Measurements from ENCODE around the gene COMMD9.

Gene COMMD9

GRCh38 chr11:36248436-36248835, 40.8 kb downstream of the COMMD9 start:
- H3K27ac ChIP-seq (ENCODE audit: low read depth, low read length) = no peak overlapping the region
- peaks cover 5% of the 10 kb centered on the region for H3K9me3 ChIP-seq (ENCODE audit: low read length)
- H3K27me3 ChIP-seq (ENCODE audit: control insufficient read depth in 1 of 2, insufficient read depth in 2 of 2, low read length in 2 of 2) = no peaks in the 10 kb centered on the region
- H3K4me3 ChIP-seq (ENCODE audit: low read depth in 1 of 2, low read length in 2 of 2) = no peak overlapping the region
- no peak overlapping the region for H3K9ac ChIP-seq (ENCODE audit: low read length)
- no peaks in the 10 kb centered on the region for H3K36me3 ChIP-seq (ENCODE audit: insufficient read depth, low read length)
- H3K4me1 ChIP-seq (ENCODE audit: insufficient read depth, low read length) = no peaks in the 10 kb centered on the region

GRCh38 chr11:36247493-36247892, 41.7 kb downstream of the COMMD9 start:
- Histone ChIP-seq H3K4me3 (ENCODE audit: low read depth in 1 of 2, low read length in 2 of 2) (no peak overlapping the region), H3K4me1 (ENCODE audit: insufficient read depth, low read length) (no peaks in the 10 kb centered on the region), H3K27me3 (ENCODE audit: control insufficient read depth in 1 of 2, insufficient read depth in 2 of 2, low read length in 2 of 2) (no peaks in the 10 kb centered on the region), H3K27ac (ENCODE audit: low read depth, low read length) (no peak overlapping the region), H3K9me3 (ENCODE audit: low read length) (peaks cover 5% of the 10 kb centered on the region), H3K9ac (ENCODE audit: low read length) (no peak overlapping the region), H3K36me3 (ENCODE audit: insufficient read depth, low read length) (no peaks in the 10 kb centered on the region)

DNA sequence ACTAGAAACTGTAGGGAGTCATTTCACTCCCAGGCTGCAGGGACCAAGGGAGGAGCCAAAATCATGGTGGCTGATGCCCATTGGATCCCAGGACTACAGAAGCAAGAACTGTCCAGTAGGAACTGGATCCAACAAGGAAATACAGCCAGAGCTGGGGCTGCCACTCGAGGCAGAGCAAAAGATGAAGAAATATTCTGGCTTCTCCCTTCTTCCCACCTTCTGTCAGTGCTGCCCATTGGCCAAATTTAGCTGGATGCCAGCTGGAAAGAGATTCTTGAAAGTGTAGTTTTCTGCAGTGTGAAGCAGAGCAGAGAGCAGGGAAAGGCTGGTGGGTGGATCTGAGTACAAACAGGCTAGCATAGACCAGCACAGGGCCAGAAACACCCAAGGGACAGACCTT, 45.6 kb downstream of the COMMD9 start:
- Histone ChIP-seq H3K9me3 (ENCODE audit: low read length) (no peaks in the 10 kb centered on the region), H3K4me3 (ENCODE audit: low read depth in 1 of 2, low read length in 2 of 2) (no peak overlapping the region), H3K36me3 (ENCODE audit: insufficient read depth, low read length) (no peaks in the 10 kb centered on the region), H3K9ac (ENCODE audit: low read length) (no peak overlapping the region), H3K4me1 (ENCODE audit: insufficient read depth, low read length) (no peaks in the 10 kb centered on the region), H3K27me3 (ENCODE audit: control insufficient read depth in 1 of 2, insufficient read depth in 2 of 2, low read length in 2 of 2) (no peaks in the 10 kb centered on the region), H3K27ac (ENCODE audit: low read depth, low read length) (no peak overlapping the region)

GRCh38 chr11:36241497-36241896, 47.7 kb downstream of the COMMD9 start:
- no peak overlapping the region for H3K9ac ChIP-seq (ENCODE audit: low read length)
- no peak overlapping the region for H3K4me3 ChIP-seq (ENCODE audit: low read depth in 1 of 2, low read length in 2 of 2)
- H3K27ac ChIP-seq (ENCODE audit: low read depth, low read length) = no peak overlapping the region
- no peaks in the 10 kb centered on the region for H3K9me3 ChIP-seq (ENCODE audit: low read length)
- H3K4me1 ChIP-seq (ENCODE audit: insufficient read depth, low read length) = no peaks in the 10 kb centered on the region
- H3K36me3 ChIP-seq (ENCODE audit: insufficient read depth, low read length) = no peaks in the 10 kb centered on the region
- no peaks in the 10 kb centered on the region for H3K27me3 ChIP-seq (ENCODE audit: control insufficient read depth in 1 of 2, insufficient read depth in 2 of 2, low read length in 2 of 2)

DNA sequence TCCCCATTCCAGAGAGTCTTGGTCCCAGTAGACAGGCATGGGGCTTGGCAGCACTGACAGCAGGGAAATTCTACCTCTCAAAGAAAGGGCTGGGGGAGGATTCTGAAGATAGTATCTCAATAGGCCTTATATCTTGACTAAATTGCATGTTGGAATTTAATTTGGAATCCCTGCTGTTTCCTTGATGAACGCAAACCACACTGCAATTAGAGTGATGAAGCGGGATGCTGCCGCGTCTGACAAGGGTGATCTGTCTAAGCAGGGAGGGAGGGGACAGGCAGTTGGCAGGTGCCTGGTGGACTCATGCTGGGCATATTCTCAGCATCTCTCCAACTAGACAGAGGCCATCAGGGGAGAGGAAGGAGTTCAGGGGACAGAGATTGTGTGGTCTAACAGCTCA, 48.4 kb downstream of the COMMD9 start:
- Histone ChIP-seq H3K4me3 (ENCODE audit: low read depth in 1 of 2, low read length in 2 of 2) (no peak overlapping the region), H3K36me3 (ENCODE audit: insufficient read depth, low read length) (no peaks in the 10 kb centered on the region)

DNA sequence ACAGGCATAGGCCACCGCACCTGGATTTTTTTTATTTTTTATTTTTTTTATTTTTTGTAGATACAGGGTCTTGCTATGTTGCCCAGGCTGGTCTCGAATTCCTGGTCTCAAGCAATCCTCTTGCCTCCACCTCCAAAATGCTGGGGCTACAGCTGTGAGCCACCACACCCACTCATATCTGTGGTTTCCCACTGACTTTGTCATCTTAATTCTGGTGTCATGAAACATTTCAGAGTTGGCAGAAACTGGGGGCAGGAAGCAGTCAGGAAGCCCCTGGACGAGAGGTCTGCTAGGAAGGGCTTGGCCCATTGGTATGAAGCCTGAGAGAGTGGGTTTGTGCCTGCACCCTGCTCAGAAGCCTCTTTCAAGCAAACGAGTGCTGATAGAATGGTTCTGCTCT, 49.1 kb downstream of the COMMD9 start:
- no peaks in the 10 kb centered on the region for H3K36me3 ChIP-seq (ENCODE audit: insufficient read depth, low read length)
- no peak overlapping the region for H3K4me3 ChIP-seq (ENCODE audit: low read depth in 1 of 2, low read length in 2 of 2)
- H3K9ac ChIP-seq (ENCODE audit: low read length) = no peak overlapping the region
- no peaks in the 10 kb centered on the region for H3K27me3 ChIP-seq (ENCODE audit: control insufficient read depth in 1 of 2, insufficient read depth in 2 of 2, low read length in 2 of 2)
- H3K27ac ChIP-seq (ENCODE audit: low read depth, low read length) = no peak overlapping the region
- H3K4me1 ChIP-seq (ENCODE audit: insufficient read depth, low read length) = no peaks in the 10 kb centered on the region
- no peaks in the 10 kb centered on the region for H3K9me3 ChIP-seq (ENCODE audit: low read length)

More for the DNA sequence above, 48.4 kb downstream of the COMMD9 start:
- Histone ChIP-seq H3K4me1 (ENCODE audit: insufficient read depth, low read length) (no peaks in the 10 kb centered on the region), H3K27me3 (ENCODE audit: control insufficient read depth in 1 of 2, insufficient read depth in 2 of 2, low read length in 2 of 2) (no peaks in the 10 kb centered on the region), H3K27ac (ENCODE audit: low read depth, low read length) (no peak overlapping the region), H3K9me3 (ENCODE audit: low read length) (no peaks in the 10 kb centered on the region), H3K9ac (ENCODE audit: low read length) (no peak overlapping the region)

DNA sequence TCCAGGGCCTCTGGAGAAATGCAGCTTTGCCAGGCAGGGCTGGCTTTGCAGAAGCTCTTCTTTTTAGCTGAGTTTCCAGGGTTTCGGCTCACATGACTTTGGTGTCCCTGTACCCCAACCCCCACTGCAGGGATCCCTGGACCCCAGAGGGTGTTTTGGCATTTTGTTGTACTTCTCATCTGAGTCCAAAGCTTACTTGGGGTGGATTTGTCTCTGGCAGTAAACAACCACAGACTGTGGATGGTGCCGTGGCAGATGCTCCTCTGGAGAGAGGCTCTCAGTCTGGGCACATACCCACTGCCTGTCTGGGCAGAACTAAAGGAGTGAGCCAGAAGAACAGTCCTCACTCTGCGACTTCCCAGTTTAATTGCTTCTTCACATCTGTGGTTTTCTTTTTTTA, 49.6 kb downstream of the COMMD9 start:
- Histone ChIP-seq H3K4me1 (ENCODE audit: insufficient read depth, low read length) (no peaks in the 10 kb centered on the region), H3K36me3 (ENCODE audit: insufficient read depth, low read length) (no peaks in the 10 kb centered on the region), H3K4me3 (ENCODE audit: low read depth in 1 of 2, low read length in 2 of 2) (no peak overlapping the region), H3K9ac (ENCODE audit: low read length) (no peak overlapping the region), H3K9me3 (ENCODE audit: low read length) (no peaks in the 10 kb centered on the region), H3K27me3 (ENCODE audit: control insufficient read depth in 1 of 2, insufficient read depth in 2 of 2, low read length in 2 of 2) (no peaks in the 10 kb centered on the region), H3K27ac (ENCODE audit: low read depth, low read length) (no peak overlapping the region)

GRCh38 chr11:36238881-36239280, 50.3 kb downstream of the COMMD9 start:
- Histone ChIP-seq H3K27ac (ENCODE audit: low read depth, low read length) (no peak overlapping the region), H3K9me3 (ENCODE audit: low read length) (no peaks in the 10 kb centered on the region), H3K4me1 (ENCODE audit: insufficient read depth, low read length) (no peaks in the 10 kb centered on the region), H3K9ac (ENCODE audit: low read length) (no peak overlapping the region), H3K27me3 (ENCODE audit: control insufficient read depth in 1 of 2, insufficient read depth in 2 of 2, low read length in 2 of 2) (no peaks in the 10 kb centered on the region), H3K4me3 (ENCODE audit: low read depth in 1 of 2, low read length in 2 of 2) (no peak overlapping the region), H3K36me3 (ENCODE audit: insufficient read depth, low read length) (no peaks in the 10 kb centered on the region)

DNA sequence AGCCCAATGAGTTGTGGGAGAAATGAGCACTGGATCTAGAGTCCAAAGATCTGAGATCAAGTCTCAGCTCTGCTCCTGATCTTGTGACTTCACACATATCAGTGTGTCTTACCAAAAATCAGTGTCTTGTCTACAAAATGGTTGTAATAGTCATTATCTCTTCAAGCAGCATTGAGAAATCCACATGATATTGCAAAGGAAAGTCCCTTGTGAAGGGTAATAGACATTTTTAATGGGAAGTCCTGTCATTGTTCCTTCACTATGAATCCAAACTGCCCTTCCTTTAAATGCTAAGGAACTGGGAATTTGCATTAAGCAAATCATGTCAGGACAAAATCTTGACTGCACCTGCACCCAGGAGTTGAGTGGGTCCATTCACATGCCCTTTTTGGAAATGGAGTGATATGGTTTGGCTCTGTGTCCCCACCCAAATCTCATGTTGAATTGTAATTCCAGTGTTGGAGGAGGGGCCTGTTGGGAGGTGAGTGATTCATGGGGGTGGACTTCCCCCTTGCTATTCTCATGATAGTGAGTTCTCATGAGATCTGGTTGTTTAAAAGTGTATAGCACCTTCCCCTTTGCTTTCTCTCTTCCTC, 51.1 kb downstream of the COMMD9 start:
- H3K9ac ChIP-seq (ENCODE audit: low read length) = no peak overlapping the region
- no peaks in the 10 kb centered on the region for H3K4me1 ChIP-seq (ENCODE audit: insufficient read depth, low read length)
- no peaks in the 10 kb centered on the region for H3K36me3 ChIP-seq (ENCODE audit: insufficient read depth, low read length)
- no peaks in the 10 kb centered on the region for H3K9me3 ChIP-seq (ENCODE audit: low read length)
- no peak overlapping the region for H3K27ac ChIP-seq (ENCODE audit: low read depth, low read length)
- H3K4me3 ChIP-seq (ENCODE audit: low read depth in 1 of 2, low read length in 2 of 2) = no peak overlapping the region
- H3K27me3 ChIP-seq (ENCODE audit: control insufficient read depth in 1 of 2, insufficient read depth in 2 of 2, low read length in 2 of 2) = no peaks in the 10 kb centered on the region

GRCh38 chr11:36237391-36237790, 51.8 kb downstream of the COMMD9 start:
- no peak overlapping the region for H3K27ac ChIP-seq (ENCODE audit: low read depth, low read length)
- no peak overlapping the region for H3K9ac ChIP-seq (ENCODE audit: low read length)
- no peaks in the 10 kb centered on the region for H3K4me1 ChIP-seq (ENCODE audit: insufficient read depth, low read length)
- H3K9me3 ChIP-seq (ENCODE audit: low read length) = no peaks in the 10 kb centered on the region
- H3K36me3 ChIP-seq (ENCODE audit: insufficient read depth, low read length) = no peaks in the 10 kb centered on the region
- H3K4me3 ChIP-seq (ENCODE audit: low read depth in 1 of 2, low read length in 2 of 2) = no peak overlapping the region
- no peaks in the 10 kb centered on the region for H3K27me3 ChIP-seq (ENCODE audit: control insufficient read depth in 1 of 2, insufficient read depth in 2 of 2, low read length in 2 of 2)

DNA sequence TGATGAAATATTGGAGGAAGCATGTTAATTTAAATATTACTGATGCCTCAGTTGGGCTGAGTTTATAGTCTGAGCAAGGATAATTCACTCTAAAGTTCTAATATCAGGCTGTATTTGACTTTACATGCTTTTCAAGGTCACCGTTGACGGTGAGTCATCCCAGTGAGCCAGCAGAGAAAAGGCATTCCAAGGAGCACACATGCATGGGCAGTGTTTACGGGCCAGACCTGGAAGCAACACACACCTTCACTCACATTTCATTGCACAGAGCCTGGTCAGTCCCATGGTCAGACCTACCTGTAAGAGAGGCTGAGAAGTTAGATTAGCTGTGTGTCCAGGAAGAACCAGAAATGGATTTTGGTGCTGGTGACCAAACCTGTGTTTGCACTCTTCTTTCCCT, 53.5 kb downstream of the COMMD9 start:
- no peaks in the 10 kb centered on the region for H3K27me3 ChIP-seq (ENCODE audit: control insufficient read depth in 1 of 2, insufficient read depth in 2 of 2, low read length in 2 of 2)
- no peak overlapping the region for H3K27ac ChIP-seq (ENCODE audit: low read depth, low read length)
- H3K9ac ChIP-seq (ENCODE audit: low read length) = no peak overlapping the region
- no peaks in the 10 kb centered on the region for H3K36me3 ChIP-seq (ENCODE audit: insufficient read depth, low read length)
- no peaks in the 10 kb centered on the region for H3K9me3 ChIP-seq (ENCODE audit: low read length)
- H3K4me3 ChIP-seq (ENCODE audit: low read depth in 1 of 2, low read length in 2 of 2) = no peak overlapping the region
- no peaks in the 10 kb centered on the region for H3K4me1 ChIP-seq (ENCODE audit: insufficient read depth, low read length)

DNA sequence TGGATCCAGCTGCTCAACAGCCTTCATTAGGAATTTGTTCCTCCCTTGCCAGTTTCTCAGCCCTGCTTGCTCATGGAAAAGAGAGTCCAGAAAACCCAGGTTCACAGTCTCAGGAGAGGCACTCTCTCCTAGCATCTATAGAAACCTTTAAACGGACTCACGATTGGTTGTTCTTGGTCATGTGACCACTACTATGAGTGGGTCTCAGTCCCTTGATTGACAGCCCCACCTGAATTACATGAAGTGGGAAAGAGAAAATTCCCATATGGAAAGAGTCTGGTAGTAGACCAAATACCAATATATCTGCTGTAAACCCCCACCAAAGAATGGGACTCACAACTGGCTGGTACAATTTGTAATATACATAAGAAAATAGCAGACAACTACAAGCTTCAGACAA, 54.4 kb downstream of the COMMD9 start:
- Histone ChIP-seq H3K27ac (ENCODE audit: low read depth, low read length) (no peak overlapping the region), H3K36me3 (ENCODE audit: insufficient read depth, low read length) (no peaks in the 10 kb centered on the region), H3K27me3 (ENCODE audit: control insufficient read depth in 1 of 2, insufficient read depth in 2 of 2, low read length in 2 of 2) (no peaks in the 10 kb centered on the region), H3K4me3 (ENCODE audit: low read depth in 1 of 2, low read length in 2 of 2) (no peak overlapping the region), H3K4me1 (ENCODE audit: insufficient read depth, low read length) (no peaks in the 10 kb centered on the region), H3K9me3 (ENCODE audit: low read length) (no peaks in the 10 kb centered on the region), H3K9ac (ENCODE audit: low read length) (no peak overlapping the region)
